HL-60 (cell line): ENCODE measurements around the gene TAS1R1.
A peak's percentile ranks its signal among the peaks of the same experiment; 100 is the strongest.

Experiments used
- DNase-seq, 2 experiments: peaks; one replicate each; pipeline ENCODE4 v3.0.0-alpha.2; 2010 to 2020; ENCODE audit warnings: low read depth in 1 of 2, low spot score in 1 of 2
- H3K27ac ChIP-seq: fragments of 250-450 bp; sonication (Bioruptor Pico); replicated peaks from 2 replicates; pipeline ENCODE4 v1.5.1; 2020; ENCODE audit warnings: mild to moderate bottlenecking, moderate library complexity
- H3K27me3 ChIP-seq: fragments of 250-450 bp; sonication (Bioruptor Pico); 2 replicates; pipeline ENCODE4 v1.5.1; 2021; ENCODE audit warnings: mild to moderate bottlenecking, moderate library complexity; ENCODE audit not compliant: insufficient read depth, poor library complexity, severe bottlenecking
- H3K4me3 ChIP-seq: replicated peaks from 2 replicates; pipeline ENCODE4 v1.5.1; 2011; ENCODE audit warnings: mild to moderate bottlenecking, control low read depth, low read length; ENCODE audit not compliant: insufficient read depth
- GABPA ChIP-seq: IDR thresholded peaks from 2 replicates; pipeline ENCODE4 v1.6.1; 2012; ENCODE audit warnings: low read depth
- POLR2AphosphoS5 ChIP-seq: IDR thresholded peaks from 2 replicates; pipeline ENCODE4 v1.6.1; 2012; ENCODE audit warnings: low read depth
- SPI1 ChIP-seq: IDR thresholded peaks from 2 replicates; pipeline ENCODE4 v1.6.1; 2012; ENCODE audit warnings: low read depth, mild to moderate bottlenecking, borderline replicate concordance
- TF ChIP-seq, protein P1 (sequence below): IDR thresholded peaks from one replicate; pipeline ENCODE4 v1.5.1; 2011; ENCODE audit warnings: low read length, control low read depth, inconsistent platforms; ENCODE audit not compliant: insufficient read depth
- TF ChIP-seq, protein P2 (sequence below): IDR thresholded peaks from 2 replicates; pipeline ENCODE4 v1.6.1; 2012; ENCODE audit warnings: low read depth; ENCODE audit not compliant: insufficient replicate concordance

Gene TAS1R1

DNA sequence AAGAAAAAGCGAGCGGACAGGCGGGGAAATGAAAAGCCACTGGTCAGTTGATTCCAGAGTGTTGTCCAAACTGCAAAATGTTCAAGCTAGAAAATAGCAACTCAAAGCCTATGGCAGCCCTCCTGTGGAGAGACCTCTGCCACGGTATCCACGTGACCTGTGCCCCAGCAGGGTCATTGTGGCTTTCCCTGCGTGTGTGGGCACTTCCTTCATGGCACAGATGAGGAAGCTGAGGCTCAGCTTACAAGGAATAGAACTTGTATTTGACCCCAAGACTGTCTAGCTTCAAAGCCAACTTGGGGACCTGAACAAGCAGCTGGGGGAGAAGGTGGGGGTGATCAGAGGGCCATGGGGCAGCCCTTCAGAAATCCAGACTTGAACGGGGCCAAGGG lies 48.1 kb upstream of the TAS1R1 start:
- peak; percentile 59 to 63 for DNase-seq
- peaks cover 2% of the 10 kb centered on the region for H3K27me3 ChIP-seq
- no peak overlapping the region for H3K4me3 ChIP-seq
- no peak overlapping the region for H3K27ac ChIP-seq
- no peak for TF ChIP-seq GABPA
- TF ChIP-seq, protein P1, sequence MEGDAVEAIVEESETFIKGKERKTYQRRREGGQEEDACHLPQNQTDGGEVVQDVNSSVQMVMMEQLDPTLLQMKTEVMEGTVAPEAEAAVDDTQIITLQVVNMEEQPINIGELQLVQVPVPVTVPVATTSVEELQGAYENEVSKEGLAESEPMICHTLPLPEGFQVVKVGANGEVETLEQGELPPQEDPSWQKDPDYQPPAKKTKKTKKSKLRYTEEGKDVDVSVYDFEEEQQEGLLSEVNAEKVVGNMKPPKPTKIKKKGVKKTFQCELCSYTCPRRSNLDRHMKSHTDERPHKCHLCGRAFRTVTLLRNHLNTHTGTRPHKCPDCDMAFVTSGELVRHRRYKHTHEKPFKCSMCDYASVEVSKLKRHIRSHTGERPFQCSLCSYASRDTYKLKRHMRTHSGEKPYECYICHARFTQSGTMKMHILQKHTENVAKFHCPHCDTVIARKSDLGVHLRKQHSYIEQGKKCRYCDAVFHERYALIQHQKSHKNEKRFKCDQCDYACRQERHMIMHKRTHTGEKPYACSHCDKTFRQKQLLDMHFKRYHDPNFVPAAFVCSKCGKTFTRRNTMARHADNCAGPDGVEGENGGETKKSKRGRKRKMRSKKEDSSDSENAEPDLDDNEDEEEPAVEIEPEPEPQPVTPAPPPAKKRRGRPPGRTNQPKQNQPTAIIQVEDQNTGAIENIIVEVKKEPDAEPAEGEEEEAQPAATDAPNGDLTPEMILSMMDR, result no peak
- peak; percentile 81 for TF ChIP-seq POLR2AphosphoS5
- no peak for TF ChIP-seq SPI1
- TF ChIP-seq, protein P2, sequence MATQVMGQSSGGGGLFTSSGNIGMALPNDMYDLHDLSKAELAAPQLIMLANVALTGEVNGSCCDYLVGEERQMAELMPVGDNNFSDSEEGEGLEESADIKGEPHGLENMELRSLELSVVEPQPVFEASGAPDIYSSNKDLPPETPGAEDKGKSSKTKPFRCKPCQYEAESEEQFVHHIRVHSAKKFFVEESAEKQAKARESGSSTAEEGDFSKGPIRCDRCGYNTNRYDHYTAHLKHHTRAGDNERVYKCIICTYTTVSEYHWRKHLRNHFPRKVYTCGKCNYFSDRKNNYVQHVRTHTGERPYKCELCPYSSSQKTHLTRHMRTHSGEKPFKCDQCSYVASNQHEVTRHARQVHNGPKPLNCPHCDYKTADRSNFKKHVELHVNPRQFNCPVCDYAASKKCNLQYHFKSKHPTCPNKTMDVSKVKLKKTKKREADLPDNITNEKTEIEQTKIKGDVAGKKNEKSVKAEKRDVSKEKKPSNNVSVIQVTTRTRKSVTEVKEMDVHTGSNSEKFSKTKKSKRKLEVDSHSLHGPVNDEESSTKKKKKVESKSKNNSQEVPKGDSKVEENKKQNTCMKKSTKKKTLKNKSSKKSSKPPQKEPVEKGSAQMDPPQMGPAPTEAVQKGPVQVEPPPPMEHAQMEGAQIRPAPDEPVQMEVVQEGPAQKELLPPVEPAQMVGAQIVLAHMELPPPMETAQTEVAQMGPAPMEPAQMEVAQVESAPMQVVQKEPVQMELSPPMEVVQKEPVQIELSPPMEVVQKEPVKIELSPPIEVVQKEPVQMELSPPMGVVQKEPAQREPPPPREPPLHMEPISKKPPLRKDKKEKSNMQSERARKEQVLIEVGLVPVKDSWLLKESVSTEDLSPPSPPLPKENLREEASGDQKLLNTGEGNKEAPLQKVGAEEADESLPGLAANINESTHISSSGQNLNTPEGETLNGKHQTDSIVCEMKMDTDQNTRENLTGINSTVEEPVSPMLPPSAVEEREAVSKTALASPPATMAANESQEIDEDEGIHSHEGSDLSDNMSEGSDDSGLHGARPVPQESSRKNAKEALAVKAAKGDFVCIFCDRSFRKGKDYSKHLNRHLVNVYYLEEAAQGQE, result no peak

DNA sequence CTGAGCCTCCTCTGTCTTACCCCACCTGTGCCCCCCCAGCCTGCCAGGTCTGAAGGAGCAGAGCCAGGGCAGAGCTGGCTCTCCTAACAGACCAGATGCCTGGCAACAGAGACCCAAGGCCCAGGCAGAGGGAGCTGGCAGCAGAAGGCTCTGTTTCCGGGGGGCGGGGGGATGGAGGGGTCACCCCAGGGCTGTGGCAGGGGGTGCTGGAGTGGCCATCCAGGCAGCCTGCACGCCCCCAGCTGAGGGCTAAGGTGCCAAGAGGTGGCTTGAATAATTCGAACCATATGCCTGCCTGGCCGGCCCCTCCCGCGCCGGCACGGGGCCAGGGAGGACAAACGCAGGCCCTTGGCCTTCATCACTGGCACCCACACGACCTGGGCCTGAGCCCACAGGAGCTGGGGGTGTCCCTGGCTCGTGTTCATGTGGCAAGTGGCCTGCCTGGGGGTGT lies 47.6 kb upstream of the TAS1R1 start:
- Histone ChIP-seq H3K27me3 (peaks cover 2% of the 10 kb centered on the region), H3K27ac (no peak overlapping the region), H3K4me3 (no peak overlapping the region)
- DNase-seq, result no peak
- no peak for TF ChIP-seq GABPA
- TF ChIP-seq POLR2AphosphoS5, result no peak
- TF ChIP-seq, protein P1, result no peak
- no peak for TF ChIP-seq SPI1
- TF ChIP-seq, protein P2, result no peak

DNA sequence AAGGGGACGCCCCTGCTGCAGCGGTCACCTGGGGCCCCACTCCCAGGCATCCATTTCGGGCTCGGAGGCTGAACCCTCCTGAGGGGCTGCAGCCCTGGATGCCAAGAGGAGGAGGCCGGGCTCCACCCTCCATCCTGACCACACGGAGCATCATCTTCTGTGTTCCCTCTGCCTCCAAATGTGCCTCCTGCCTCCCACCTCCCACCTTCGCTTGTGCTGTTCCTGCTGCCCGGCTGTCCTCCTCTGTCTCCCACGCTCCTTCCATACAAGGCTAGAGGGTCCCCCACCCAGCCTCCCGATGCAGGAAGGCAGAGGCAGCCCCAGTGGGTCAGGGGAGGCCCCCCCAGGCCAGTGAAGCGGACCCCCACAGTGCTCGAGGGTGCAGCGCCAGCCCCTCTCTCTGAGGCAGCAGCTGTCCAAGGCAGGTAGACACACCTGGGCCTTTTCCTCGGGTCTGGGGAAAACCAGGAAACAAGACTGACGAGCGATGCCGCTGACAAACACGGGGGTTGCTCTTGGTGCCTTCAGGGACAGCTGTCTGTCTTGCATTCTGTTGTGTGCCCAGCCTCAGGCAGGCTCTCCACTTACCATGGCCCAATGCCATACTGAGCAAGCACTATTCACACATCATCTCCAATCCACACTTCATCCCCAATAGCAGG lies 46.8 kb upstream of the TAS1R1 start:
- DNase-seq, result no peak
- peaks cover 2% of the 10 kb centered on the region for H3K27me3 ChIP-seq
- TF ChIP-seq, protein P1, result no peak
- TF ChIP-seq SPI1 (no peak), GABPA (no peak), POLR2AphosphoS5 (no peak)
- TF ChIP-seq, protein P2, result no peak
- H3K4me3 ChIP-seq, result no peak overlapping the region
- no peak overlapping the region for H3K27ac ChIP-seq
